ENCODE data around the gene RNF148.
"Not testable (repeated sequence)": the region's sequence is repeated elsewhere in the genome, so short reads cannot be mapped to it uniquely, and the experiment has no call there.

The RNF148 gene

DNA sequence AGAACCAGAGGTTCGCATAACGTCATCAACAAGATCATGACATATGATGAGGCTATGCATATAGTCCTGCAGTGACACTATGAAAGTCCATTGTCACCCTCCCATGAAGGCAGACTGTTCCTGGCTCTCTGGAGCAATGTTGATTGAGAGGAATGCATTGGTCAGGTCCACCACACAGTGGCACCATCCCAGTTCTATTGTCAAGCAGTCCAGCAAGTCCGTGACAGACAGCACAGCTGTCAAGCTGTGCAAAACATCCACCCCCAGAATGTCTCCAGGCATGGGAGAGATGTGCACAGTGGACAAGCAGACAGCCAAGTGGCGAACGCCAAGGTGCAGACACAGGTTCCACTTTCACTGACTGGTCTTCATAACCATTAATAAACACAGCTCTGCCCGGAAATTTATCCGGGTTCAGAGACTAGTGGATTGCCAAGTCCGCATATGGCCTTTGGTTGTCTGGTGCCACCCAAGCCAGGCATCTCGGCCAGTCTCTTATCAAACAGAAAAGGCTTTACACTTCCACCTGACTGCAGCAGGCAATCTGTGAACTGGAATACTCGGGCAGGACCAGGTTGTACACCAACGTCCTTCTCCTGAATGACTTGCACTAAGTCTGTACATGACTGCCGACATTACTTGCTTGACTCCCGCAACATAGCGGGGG, 11.0 kb downstream of the RNF148 start:
- no peak for DNase-seq (ENCODE audit: low read depth in 1 of 2, low spot score in 1 of 2)

DNA sequence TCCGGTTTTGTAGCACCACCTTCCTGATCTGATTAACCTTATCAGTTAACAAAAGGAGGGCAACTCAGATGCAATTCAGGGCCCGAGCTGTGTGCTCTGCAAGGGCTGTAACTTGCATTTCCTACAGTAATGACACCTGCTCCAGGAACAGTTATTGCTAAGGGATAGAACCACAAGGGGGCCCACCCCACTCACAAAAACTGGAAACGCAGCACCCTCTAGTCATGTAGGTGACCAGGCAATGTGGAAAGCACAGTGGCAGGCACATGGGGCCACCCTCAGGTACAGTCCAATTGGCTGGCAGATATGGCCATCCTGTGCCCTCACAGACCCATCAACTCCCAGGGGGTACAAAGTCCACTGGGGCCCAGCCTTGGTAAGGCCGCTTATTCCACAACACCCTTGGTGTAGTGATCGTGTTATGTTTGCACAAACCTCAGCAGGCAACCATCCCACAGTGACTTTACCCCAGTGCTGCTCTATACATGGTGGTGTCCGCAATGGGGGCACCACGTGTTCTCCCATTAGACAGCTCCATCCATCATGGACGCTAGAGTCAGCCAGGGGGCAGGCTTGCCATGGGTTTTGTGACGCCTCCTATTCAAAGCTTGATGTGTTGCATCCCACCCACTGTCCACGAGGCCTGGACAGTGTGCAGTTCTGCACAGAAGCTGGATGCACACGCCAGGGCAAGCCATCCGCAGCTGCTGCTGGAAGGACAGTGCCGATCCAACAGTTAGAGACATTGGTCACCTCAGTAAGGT, 13.2 kb downstream of the RNF148 start:
- DNase-seq (ENCODE audit: low read depth in 1 of 2, low spot score in 1 of 2) = no peak

DNA sequence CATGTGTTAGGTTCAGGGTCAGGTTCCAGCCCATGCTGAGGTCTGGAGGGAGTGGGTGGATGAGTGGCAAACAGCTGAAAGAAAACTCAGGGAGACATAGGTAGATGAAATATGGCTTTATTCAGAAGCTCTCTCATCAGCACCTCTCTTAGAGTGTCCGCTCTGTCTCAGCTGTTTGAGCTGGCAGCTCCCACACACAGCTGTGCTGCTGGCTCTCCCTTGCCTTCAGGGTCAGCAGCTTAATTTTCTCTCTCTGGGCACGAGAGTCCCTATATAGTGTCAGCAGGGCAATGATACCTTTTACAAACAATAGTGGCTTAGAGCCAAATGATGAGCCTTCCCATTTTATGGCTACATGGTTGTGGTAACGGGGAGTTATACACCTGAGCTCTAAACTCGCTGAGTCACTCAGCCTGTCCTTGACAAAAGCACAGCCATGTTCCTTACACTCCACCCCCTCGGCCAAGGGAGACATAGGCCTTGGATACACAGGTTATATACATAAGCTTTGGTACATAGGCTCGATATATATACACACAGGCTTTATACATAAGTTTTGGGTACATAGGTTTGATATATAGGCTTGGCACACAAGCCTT, 14.2 kb downstream of the RNF148 start:
- no peak for DNase-seq (ENCODE audit: low read depth in 1 of 2, low spot score in 1 of 2)

DNA sequence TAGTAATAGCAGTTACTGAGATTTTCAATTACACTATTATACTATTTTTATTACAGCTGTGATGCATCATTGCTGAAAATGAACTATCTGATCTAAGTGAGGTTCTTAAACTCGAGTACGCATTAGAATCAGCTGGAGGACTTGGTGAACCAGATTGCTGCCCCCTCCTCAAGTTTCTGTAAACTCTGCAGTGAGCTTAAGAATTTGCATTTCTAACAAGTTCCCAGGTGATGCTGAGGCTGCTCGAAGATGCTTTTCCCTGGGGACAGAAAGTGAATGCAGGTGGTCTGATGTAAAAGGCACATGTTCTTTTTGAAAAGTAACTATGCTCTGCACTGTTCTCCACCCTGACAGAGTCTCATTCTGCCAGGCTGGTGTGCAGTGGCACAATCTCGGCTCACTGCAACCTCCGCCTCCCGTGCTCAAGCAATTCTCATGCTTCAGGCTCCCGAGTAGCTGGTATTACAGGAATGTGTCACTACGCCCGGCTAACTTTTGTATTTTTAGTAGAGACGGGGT, 16.3 kb downstream of the RNF148 start:
- DNase-seq (ENCODE audit: low read depth in 1 of 2, low spot score in 1 of 2) = no peak

DNA sequence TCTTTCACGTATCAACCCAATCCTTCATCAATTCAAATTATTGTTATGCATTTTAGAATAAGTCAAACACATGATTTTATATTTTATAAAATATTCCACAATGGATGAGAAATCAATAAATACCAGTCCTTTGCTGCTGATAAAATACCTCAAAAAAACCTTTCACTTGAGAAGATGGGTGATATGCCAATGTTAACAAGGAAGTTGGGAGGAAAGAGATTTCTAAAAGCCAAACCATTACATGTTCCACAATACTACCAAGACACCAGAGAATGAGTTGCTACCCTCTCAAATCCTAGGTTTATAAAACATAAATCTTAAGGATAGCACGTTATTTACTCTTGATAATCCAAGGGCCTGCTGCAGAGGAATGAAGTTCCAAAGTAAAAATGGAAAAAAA, 18.2 kb downstream of the RNF148 start:
- no peak for DNase-seq (ENCODE audit: low read depth in 1 of 2, low spot score in 1 of 2)

DNA sequence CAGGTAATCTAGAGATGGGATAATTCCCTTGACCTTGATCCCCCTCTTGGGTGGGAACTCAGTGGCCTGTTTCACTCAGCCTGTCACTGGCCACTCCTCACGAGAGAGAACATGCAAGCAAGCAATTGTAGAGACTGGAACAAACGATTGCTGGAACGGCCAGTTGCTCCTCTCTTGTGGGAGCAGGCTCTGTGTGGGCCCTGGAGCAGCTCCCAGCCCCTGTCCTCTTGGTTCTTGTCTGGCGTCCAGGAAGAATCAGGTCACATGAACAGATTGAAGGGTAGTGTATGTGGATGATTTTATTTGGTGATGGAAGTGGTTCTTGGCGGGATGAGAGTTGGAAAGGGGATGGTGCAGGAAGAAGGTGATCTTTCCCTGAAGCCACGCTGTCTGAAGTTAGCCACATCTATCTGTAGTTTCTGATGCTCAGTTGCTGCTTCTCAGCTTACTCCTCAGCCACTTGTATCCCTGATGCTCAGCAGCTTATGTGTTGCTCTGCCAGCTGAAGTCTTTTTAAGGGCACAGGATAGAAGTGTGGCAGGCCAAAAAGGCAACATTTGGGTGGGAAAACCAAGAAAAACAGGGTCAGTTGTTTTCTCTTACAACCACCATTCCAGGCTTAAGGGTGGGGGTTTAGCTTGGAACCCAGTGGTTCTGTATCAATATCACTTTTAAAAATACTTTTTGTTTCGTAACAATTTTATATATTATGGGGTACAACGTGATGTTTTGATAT, 19.7 kb downstream of the RNF148 start:
- no peak for DNase-seq (ENCODE audit: low read depth in 1 of 2, low spot score in 1 of 2)

DNA sequence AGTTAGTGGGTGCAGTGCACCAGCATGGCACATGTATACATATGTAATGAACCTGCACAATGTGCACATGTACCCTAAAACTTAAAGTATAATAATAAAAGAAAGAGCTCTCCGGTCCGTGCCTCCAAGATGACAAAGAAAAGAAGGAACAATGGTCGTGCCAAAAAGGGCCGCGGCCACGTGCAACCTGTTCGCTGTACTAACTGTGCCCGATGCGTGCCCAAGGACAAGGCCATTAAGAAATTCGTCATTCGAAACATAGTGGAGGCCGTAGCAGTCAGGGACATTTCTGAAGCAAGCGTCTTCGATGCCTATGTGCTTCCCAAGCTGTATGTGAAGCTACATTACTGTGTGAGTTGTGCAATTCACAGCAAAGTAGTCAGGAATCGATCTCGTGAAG, 21.5 kb downstream of the RNF148 start:
- not testable (repeated sequence) for DNase-seq (ENCODE audit: low read depth in 1 of 2, low spot score in 1 of 2)

DNA sequence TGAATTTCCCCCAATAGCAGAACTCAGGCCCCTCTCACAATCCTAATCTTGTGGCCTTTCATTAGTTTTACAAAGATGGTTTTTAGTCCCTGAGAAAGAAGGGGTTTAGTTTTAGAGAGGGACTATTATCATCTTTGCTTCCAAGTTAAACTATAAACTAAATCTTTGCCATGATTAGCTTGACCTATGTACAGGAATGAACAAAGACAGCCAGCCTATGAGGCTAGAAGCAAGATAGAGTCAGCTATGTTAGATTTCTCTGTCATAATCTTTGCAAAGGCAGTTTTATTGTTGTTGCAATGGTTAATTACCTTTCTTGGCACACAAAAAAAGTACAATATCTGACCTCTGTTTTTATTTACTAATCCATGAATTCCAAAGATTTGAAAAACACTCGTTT, 22.9 kb downstream of the RNF148 start:
- no peak for DNase-seq (ENCODE audit: low read depth in 1 of 2, low spot score in 1 of 2)

DNA sequence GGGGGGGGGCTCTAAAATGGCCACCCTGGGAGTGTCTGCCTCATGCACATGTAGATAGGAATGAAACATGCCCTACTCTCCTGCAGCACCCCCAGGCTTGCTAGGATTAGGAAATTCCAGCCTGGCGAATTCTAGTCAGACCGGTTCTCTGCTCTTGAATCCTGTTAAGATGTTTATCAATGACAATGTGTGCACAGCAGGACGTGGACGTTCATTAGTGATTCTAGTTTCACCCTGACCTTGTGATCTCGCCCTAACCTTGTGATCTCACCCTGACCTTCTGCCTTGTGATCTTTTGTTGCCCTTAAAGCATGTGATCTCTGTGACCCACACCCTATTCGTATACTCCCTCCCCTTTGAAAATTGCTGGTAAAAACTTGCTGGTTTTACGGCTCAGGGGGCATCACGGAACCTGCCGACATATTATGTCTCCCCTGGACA, 23.4 kb downstream of the RNF148 start:
- DNase-seq (ENCODE audit: low read depth in 1 of 2, low spot score in 1 of 2) = not testable (repeated sequence)

DNA sequence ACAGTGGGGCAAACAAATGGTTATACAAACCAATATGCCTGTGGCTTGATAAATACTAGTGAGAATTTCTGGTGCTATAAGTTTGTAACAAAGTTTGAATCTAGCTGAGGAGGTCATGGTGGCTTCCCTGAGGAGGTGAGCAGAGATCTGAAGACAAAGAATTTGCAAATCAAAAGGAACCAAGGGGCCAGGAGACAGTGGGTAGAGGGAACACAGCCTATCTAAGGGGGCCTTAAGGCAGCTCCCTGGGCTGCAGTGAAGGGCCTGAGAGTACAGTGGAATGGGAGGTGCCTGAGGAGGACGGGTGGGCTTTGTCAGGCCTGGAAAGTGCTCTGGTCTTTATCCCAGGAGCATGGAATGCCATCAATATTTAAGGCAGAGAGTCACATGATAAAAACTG, 25.6 kb downstream of the RNF148 start:
- no peak for DNase-seq (ENCODE audit: low read depth in 1 of 2, low spot score in 1 of 2)

DNA sequence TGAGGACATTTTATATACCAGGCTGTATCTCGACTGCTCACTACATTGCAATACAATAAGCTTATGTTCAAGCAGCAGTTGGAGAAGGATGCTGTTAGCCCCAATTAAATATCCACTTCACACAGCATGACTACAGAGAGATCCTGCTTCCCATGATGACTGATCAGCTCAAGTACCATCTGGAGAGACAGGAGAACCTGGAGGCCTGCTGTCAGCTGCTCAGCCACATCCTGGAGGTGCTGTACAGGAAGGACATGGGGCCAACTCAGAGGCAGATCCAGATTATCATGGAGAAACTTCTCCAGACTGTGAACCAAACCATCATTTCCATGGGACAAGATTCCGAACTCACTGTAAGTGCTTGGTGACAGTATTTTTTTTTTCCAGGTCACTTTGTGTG, 26.3 kb downstream of the RNF148 start:
- DNase-seq (ENCODE audit: low read depth in 1 of 2, low spot score in 1 of 2) = no peak

DNA sequence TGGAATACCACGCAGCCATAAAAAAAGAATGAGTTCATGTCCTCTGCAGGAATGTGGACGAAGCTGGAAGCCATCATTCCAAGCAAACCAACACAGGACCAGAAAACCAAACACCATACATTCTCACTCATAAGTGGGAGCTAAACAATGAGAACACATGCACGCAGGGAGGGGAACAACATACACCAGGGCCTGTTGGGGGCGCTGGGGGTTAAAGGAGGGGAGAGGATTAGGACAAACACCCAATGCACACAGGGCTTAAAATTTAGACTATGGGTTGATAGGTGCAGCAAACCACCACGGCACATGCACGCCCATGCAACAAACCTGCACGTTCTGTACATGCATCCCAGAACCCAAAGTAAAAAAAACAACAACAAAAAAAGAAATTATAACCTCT, 27.1 kb downstream of the RNF148 start:
- no peak for DNase-seq (ENCODE audit: low read depth in 1 of 2, low spot score in 1 of 2)

DNA sequence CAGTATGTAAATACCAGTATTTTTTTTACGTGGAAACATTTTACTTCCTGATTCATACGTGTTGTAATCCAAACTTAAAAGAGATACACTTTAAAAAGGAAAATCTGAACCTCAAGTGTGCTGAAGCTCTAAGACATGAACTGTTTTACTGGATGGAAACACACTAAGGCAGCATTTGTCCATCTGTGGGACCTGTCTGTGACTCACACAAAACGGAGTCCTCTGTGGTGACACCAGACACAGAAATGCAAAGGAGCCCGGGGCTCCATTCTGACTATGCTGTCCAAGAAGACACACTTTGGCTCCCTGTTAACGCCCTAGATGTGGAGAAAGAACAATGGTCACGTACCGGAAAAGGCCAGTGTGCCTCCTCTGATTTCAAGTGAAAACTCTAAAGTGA, 27.7 kb downstream of the RNF148 start:
- DNase-seq (ENCODE audit: low read depth in 1 of 2, low spot score in 1 of 2) = no peak

DNA sequence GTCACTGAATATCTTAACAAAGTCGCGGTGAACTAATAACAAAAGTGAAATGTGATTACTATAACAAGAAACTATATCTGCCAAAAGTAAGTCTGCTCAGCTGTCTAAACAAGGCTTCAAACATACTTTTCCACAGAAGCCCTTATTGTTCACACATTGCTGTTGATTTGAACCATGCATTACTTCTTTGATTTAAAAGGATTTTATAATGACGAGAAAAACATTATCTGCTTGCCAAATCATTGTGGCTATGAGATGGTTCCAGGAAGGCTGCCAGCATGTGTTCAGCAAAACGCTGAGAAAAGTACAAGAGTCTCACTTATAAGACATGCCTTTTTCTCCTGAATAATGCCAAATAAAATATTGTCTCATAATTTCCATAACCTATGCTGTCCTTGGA, 28.2 kb downstream of the RNF148 start:
- DNase-seq (ENCODE audit: low read depth in 1 of 2, low spot score in 1 of 2) = no peak

DNA sequence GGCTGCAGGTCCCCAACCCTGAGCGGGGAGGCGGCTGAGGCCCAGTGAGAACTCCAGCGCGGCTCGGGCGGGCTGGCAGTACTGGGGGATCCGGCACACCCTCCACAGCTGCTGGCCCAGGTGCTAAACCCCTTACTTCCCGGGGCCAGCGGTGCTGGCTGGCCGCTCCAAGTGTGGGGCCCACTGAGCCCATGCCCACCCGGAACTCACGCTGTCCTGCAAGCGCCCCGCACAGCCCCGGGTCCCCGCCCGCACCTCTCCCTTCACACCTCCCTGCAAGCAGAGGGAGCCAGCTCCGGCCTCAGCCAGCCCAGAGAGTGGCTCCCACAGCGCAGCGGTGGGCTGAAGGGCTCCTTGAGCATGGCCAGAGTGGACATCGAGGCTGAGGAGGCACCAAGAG, 28.8 kb downstream of the RNF148 start:
- DNase-seq (ENCODE audit: low read depth in 1 of 2, low spot score in 1 of 2) = no peak

DNA sequence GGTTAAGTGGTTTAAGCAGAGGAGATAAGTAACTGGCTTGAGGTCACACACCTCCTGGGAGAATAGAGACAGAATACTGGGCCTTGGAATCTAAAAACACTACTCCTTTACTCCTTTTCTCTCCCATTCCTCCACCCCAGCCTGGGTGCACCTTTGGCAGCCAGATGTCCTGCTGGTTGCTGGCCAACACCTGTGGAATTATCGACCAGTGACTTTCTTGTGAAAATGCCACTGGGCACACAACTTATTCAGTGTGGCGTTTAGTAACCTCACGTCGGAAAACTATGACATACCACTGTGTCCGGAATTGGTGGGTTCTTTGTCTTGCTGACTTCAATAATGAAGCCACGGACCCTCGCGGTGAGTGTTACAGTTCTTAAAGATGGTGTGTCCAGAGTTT, 30.2 kb downstream of the RNF148 start:
- no peak for DNase-seq (ENCODE audit: low read depth in 1 of 2, low spot score in 1 of 2)

DNA sequence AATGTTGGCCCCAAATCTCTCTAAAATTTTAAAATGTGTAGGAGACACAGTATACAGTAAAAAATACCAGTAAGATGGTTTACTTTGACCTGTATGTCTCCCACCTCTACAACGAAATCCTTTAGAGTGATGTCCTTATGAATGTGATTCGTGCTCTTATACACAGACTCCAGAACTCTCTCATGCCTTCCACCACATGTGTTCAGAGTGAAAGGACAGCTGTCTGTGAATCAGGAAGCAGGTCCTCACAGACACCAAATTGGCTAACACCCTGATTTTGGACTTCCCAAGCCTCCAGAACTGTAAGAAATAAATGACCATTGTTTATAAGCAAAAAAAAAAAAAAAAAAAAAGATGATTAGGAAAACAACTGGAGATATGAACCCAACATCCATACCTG, 39.0 kb downstream of the RNF148 start:
- no peak for DNase-seq (ENCODE audit: low read depth in 1 of 2, low spot score in 1 of 2)

DNA sequence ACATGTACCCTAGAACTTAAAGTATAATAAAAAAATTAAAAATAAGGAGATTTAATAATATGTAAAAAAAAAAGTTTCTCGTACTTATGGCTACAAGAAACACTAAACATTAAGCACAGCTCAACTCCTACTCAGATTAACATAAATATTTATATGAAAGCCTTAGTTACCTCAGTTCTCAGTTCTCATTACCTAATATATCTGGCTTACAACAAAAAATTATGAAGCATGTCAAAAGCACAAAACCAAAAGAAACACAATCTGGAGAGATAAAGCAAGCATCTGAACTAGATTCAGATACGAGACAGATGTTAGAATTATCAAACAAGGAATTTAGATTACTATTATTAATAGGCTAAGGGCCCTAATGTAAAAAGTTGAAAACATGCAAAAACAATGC, 43.9 kb downstream of the RNF148 start:
- DNase-seq (ENCODE audit: low read depth in 1 of 2, low spot score in 1 of 2) = no peak

DNA sequence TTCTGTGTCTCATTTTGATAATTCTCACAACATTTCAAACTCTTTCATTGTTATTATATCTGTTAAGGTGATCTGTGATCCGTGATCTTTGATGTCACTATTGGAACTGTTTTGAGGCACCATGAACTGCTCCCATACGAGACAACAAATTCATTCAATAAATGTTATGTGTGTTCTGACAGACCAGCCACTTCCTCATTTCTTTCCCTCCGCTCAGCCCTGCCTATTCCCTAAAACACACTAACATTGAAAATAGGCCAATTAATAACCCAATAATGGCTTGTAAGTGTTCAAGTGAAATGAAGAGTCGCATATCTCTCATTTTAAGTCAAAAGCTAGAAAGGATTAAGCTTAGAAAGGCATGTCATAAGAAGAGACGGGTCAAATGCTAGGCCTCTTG, 49.0 kb downstream of the RNF148 start:
- no peak for DNase-seq (ENCODE audit: low read depth in 1 of 2, low spot score in 1 of 2)

DNA sequence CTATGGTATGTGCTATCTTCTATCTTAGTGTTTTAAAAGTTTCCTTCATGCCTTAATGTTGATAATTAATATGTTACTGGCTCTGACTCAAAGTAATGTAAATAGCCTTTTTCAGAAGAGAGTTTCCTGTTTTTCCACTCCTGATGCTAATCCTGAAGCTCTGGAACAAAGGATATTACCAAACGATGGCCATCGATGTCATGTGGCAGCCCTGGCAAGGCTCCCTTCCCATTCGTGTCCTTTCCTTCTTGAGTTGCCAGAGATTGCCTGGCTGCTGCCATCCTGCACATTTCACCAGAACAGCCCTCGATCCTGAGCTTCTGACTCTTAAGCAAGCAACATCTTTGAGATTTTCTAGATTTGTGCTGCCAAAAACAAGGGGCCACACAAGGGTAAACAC, 49.8 kb downstream of the RNF148 start:
- no peak for DNase-seq (ENCODE audit: low read depth in 1 of 2, low spot score in 1 of 2)

Measured in activated CD4-positive, alpha-beta T cell treated with anti-CD3 and anti-CD28 coated beads, Interleukin-2, amount 50 U/mL, for 24 hours (primary cell).